GM19240 (cell line): ENCODE measurements around the gene PID1.

Experiments used
- DNase-seq: peaks from one replicate; pipeline ENCODE4 v3.0.0; 2011; ENCODE audit warnings: low spot score; ENCODE audit not compliant: insufficient read length

PID1 gene

DNA sequence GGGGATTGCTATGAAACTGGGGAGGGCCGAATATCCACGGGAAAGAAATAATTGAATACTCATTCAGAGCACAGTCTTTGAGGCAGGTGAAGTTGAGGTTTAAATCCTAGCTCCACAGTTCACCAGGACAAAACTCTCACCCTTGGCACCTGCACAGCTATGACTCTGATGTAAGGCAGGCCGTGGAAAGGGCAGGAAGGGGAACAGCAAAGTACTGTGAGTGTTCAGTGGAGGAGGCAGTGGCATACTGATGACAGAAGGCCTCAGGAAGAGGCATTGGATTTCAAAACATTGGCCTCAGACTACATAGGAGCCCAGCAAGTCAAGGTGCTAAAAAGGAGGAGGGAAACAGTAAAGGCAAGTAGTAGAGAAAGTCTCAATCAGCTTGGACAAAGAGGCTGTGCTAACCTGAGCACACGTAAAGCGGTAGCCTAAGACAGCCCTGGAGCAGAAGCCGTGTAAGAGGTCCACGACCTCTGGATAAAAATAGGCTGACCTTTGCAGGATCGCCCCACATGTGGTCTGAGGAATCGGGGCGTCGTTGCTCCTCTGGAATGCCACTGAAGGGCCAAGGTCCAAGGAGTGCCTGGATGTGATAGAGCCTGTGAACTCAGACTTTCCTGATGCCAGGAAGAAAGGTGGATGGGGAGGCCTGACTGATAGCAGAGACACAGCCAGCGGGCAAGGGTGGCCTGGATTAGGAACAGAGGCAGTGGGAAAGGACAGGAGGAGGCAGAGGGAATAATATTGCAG lies 243.6 kb downstream of the PID1 start:
- DNase-seq: no peak

DNA sequence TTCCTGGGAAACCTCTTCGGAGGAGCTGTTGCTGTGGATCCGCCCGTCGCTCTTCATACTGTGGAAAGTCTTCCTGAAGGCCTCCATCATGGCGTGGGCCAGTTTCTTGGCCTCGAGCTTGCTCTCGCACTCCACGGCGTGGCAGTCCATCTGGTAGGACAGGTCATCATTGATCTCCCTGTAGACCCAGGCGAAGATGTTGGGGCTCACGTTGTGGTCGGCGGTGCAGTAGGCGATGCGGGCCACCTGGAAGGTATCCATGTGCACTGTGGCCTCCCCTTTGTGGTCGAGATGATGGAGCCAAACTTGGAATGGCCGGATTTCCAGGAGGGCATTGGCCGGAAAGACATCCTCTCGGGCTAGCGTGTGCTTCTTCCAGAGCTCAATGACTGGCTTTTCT lies 245.4 kb downstream of the PID1 start:
- no peak for DNase-seq

DNA sequence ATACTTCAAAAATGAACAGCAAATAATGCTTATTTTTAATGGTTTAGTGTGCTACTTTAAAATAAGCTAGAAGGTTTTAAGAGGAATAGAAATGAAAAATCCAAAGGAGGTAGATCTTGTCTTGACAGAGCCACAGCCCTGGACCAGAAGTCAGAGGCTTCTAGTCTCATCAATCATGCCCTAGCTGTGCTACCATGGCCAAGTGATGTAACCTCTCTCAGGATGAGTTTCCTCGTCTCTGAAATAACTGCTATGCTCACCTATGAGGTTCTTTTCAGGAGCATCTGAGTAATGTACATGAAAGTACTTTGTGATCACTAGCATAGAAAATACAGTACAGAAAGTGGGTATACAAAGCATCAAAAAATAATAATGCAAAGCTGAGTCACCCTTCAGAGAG lies 248.4 kb downstream of the PID1 start:
- DNase-seq: no peak

DNA sequence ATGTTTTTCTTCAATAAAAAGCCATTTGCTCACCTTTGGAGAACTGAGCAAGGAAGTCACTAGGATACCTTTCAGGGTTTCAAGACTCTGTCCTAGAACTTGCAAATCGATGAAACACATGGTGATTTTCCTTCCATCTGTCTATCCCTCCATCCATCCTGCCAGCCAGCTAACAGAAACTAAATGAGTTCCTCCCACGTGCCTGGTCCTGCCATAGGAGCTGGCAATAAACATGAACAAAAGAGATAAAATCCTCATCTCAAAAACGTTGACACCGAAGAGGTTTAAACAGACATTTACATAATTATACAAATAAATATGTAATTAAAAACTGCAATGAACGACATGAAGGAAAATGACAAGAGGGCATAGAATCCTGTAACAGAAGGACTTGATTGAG lies 249.0 kb downstream of the PID1 start:
- DNase-seq: no peak

DNA sequence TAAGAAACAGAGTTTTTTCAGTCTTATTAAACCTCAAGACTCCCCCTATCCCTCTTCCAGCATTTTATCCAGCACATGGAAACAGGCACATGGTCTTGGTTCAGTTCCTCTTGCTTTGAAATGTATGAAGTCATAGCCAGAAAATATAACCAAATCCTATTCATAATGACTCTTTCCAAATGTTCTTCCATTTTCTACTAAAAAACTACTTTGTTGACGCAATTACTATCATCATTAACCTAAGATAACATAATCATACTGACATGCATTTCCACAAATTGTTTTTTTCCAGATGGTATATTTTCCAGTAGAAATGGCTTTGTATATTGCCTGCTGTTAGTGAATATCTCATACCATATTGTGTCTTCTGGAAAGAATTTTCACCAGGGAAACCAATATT lies 261.3 kb downstream of the PID1 start:
- no peak for DNase-seq

DNA sequence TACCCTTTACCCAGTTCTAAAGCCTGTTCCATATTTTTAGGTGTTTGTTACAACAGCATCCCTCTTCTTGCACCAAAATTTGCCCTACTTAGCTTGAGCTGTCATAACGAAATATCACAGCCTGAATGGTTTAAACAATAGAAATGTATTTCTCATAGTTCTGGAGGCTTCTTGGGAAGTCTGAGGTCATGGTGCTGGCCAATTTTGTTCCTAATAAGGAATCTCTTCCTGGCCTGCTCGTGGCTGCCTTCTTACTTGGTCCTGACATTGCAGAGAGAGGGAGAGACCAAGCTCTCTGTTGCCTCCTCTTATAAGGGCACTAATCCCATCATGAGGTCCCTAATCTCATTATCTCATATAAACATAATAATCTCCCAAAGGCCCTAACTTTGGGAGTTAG lies 267.8 kb downstream of the PID1 start:
- DNase-seq: no peak

DNA sequence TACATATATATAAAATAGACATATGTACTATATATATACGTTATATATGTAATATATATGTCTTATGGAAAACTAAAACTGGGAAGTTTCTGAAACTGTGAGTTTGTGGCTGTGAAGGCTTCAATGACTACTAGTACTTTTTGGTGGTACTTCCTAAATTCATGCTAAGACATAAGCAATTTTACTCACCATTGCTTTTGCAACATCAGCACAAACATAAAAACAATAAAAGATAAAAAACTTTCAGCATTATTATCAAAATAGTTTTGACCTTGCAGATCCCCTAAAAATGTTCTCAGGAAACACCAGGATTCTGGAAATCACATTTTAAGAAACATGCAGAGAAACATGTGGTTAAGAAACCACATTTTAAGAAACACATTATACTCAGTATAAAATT lies 269.9 kb downstream of the PID1 start:
- DNase-seq: no peak

DNA sequence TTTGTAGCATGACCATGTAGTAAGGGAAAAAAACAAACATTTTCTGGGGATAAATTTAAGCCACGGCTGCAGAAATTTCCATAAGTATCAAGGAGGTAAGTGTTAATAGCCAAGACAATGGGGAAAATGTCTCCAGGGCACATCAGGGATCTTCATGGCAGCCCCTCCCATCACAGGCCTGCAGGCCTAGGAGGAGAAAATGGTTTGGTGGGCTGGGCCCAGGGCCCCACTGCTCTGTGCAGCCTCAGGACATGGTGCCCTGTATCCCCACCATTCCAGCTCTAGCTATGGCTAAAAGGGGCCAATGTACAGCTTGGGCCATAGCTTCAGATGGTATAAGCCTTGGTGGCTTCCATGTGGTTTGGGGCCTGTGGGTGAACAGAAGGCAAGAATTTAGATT lies 271.8 kb downstream of the PID1 start:
- no peak for DNase-seq

DNA sequence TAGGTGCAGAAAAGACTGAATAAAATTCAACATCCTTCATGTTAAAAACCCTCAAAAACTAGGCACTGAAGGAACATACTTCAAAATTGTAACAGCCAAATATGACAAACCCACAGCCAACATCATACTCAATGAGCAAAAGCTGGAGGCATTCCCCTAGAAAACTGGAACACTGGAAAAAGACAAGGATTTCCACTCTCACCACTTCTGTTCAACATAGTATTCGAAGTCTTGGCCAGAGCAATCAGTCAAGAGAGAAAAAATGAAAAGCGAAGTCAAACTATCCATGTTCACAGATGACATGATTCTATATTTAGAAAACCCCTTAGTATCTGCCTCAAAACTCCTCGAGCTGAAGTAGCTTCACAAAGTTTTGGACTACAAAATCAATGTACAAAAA lies 282.3 kb downstream of the PID1 start:
- no peak for DNase-seq

DNA sequence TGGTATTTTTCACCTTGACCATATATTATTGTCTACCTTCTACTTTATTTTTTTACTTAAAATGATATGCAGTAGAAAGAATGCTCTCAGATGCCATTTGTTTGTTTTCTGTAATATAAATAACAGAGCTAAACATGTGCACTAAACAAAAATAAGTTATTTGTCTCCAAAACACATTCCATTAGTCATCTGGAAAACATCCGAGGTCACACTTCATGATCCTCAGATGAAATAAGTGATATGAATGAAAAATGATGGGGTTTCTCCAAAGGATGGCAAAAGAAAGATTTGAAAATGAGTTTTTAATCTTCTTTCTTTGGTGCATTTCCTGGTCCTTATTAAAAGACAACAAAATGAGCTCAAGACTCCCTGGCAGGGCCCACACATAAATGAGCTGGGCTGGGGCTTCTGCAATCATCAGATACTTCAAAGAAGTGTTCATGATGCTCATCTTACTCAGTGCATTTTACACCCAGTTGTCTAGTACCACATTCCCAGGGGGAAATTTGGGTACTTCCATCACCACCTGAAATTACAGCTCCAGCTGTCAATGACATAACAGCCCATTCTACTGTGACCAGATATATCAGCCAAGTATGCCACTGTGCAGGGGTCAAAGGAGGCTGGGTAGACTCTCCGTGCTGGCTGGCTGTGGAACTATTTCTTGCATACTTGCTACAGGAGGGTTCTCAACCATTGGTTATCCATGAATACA lies 283.5 kb downstream of the PID1 start:
- no peak for DNase-seq

DNA sequence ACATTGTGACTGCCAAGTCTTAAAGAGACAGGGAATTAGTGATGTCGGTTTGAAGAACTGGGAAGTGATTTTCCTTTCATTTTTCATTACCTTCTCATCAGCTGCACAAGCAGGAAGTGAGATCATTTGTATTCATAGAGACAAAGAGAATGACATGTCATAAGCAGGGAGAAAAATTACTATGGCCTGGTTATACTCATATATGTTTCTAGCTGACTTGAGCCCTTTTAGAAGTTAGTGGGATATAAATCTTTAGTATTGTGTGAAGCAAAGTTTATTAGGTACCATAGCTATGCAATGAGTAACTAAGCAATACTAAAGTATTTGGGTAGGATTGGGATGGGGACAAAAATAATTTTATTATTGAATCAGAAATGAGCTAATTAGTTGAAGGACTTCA lies 284.1 kb downstream of the PID1 start:
- DNase-seq: no peak

DNA sequence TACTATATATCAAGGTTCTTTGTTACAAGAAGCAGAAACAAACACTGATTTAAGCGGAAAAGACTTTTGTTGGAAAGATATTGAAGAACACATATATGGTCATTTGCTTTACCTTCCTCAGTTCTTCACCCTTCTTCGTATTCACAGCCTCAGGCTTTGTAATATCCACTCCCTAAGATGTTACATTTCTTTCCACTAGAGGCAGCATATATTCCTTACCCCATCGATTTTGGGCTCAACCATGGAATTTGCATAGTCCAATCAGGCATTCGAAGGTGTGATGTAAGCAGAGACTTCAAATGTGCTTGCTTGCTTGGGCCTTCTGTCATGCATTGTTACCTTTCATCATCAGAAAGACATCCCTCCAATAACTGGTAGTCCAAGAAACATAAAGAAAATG lies 287.4 kb downstream of the PID1 start:
- DNase-seq: no peak

DNA sequence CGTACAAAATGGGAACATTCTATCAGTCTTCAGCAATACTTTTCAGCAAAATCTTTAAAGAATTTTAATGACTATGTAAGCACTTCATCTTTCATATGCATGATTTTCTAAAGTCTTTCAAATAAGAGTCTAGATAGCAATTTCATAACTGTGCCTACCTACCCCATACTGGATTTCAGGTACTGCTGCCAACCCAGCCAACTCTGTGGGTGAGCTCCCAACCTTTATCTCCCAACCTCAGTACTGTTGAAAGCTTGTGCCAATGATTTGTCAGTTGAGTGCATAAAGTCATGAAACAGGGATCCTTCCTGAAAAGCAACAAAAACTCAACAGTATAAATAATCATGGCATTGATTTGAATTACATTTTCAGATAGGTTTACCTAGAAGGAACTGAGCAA lies 296.9 kb downstream of the PID1 start:
- no peak for DNase-seq
